GM12878 (cell line): ENCODE data around the gene RAD51B. TPM values are rescaled to one million over a fixed set of nuclear protein-coding genes. Genes with fewer than 3 reads are reported as not detected.

Source experiments
- ATAC-seq: fragments of 200-7000 bp; cut with Tn5 transposase; 3 replicates; pipeline ENCODE4 v1.9.1; 2020; ENCODE audit warnings: mild to moderate bottlenecking, moderate library complexity
- BruUV-seq: library from RNA; stranded (reverse); fragments of 400-500 nt; replicated peaks from 2 replicates; lab custom pipeline; 2021; lab: Mats Ljungman, UMichigan
- CTCF ChIA-PET: fragments of 300-600 bp; sonication (Branson Sonifier 250); formaldehyde crosslinking; extraction: SDS; loops from one replicate; lab custom pipeline; 2021; ENCODE audit warnings: inconsistent platforms; lab: Yijun Ruan, JAX
- POLR2A ChIA-PET: fragments of 350-600 bp; formaldehyde crosslinking; extraction: SDS; loops from one replicate; lab custom pipeline; 2021; ENCODE audit warnings: inconsistent platforms; lab: Charles Lee
- RAD21 ChIA-PET: fragments of 300-600 bp; sonication (Branson Sonifier 250); formaldehyde crosslinking; loops from one replicate; lab custom pipeline; 2023; ENCODE audit warnings: antibody characterized with exemption; ENCODE audit not compliant: unreplicated experiment; lab: Charles Lee
- SMC1A ChIA-PET: fragments of 300-600 bp; sonication (Branson Sonifier 250); formaldehyde crosslinking; loops from one replicate; lab custom pipeline; 2023; ENCODE audit not compliant: unreplicated experiment, uncharacterized antibody; lab: Charles Lee
- DNase-seq: peaks from one replicate; pipeline ENCODE4 v3.0.0-alpha.2; 2011; ENCODE audit warnings: low read depth, low spot score
- FAIRE-seq: peaks from 3 replicates; lab custom pipeline; 2011; peaks lifted over from hg19 to GRCh38; lab: Jason Lieb, UNC
- H2AFZ ChIP-seq: 2 replicates; pipeline ENCODE4 v1.6.0; 2011; ENCODE audit warnings: low read depth, low read length, control low read depth; ENCODE audit not compliant: control insufficient read depth
- H3K27ac ChIP-seq: 2 replicates; pipeline ENCODE4 v1.5.1; 2011; ENCODE audit warnings: control low read depth; ENCODE audit not compliant: control insufficient read depth, insufficient read depth
- H3K27me3 ChIP-seq, 2 experiments: replicated peaks in 1 of 2; 2 replicates each; pipeline versions ENCODE4 v1.6.0 to v1.6.1; 2011; ENCODE audit warnings: low read length in 1 of 2; ENCODE audit not compliant: control insufficient read depth in 2 of 2, insufficient read depth in 2 of 2
- H3K36me3 ChIP-seq, 2 experiments: 2 replicates each; pipeline ENCODE4 v1.5.1; 2011; ENCODE audit warnings: low read length in 1 of 2; ENCODE audit not compliant: control insufficient read depth in 2 of 2, insufficient read depth in 2 of 2
- H3K4me1 ChIP-seq: 2 replicates; pipeline ENCODE4 v1.6.1; 2011; ENCODE audit warnings: mild to moderate bottlenecking, low read length, moderate library complexity, mixed read lengths; ENCODE audit not compliant: control insufficient read depth, insufficient read depth
- H3K4me2 ChIP-seq: 2 replicates; pipeline ENCODE4 v1.6.0; 2011; ENCODE audit warnings: control low read depth; ENCODE audit not compliant: control insufficient read depth, insufficient read depth
- H3K4me3 ChIP-seq: fragments of 200-600 bp; sonication (generic); 2 replicates; pipeline ENCODE4 v1.5.1; 2016
- H3K79me2 ChIP-seq: 2 replicates; pipeline ENCODE4 v1.6.0; 2011; ENCODE audit warnings: low read length; ENCODE audit not compliant: control insufficient read depth, insufficient read depth
- H3K9ac ChIP-seq: 2 replicates; pipeline ENCODE4 v1.8.0; 2011; ENCODE audit warnings: low read length, control low read depth, mixed read lengths; ENCODE audit not compliant: control insufficient read depth, insufficient read depth
- H3K9me3 ChIP-seq: replicated peaks from 3 replicates; pipeline ENCODE4 v1.5.1; 2011; ENCODE audit warnings: mild to moderate bottlenecking, low read length; ENCODE audit not compliant: control insufficient read depth, insufficient read depth
- H4K20me1 ChIP-seq: 2 replicates; pipeline ENCODE4 v1.6.0; 2011; ENCODE audit not compliant: control insufficient read depth, insufficient read depth
- BHLHE40 ChIP-seq, 2 experiments: fragments of 450-650 bp in 1 of 2; IDR thresholded peaks; 2 replicates each; pipeline ENCODE4 v1.6.1; 2011 to 2017; ENCODE audit warnings: low read depth in 2 of 2, borderline replicate concordance in 1 of 2, improper control_type of control experiment in 1 of 2, low read length in 1 of 2, mild to moderate bottlenecking in 1 of 2
- CEBPZ ChIP-seq: fragments of 150-350 bp; IDR thresholded peaks from 2 replicates; pipeline ENCODE4 v1.6.1; 2016; ENCODE audit warnings: low read depth, low read length
- ELK1 ChIP-seq: IDR thresholded peaks from 2 replicates; pipeline ENCODE4 v1.6.1; 2012; ENCODE audit warnings: low read depth, low read length, improper control_type of control experiment
- JUND ChIP-seq: IDR thresholded peaks from 2 replicates; pipeline ENCODE4 v1.6.1; 2012; ENCODE audit warnings: low read depth, mild to moderate bottlenecking, low read length, improper control_type of control experiment, moderate library complexity
- MXI1 ChIP-seq: fragments of 150-350 bp; IDR thresholded peaks from 2 replicates; pipeline ENCODE4 v1.6.1; 2011; ENCODE audit warnings: low read depth, mild to moderate bottlenecking, inconsistent platforms, low read length, improper control_type of control experiment
- NFXL1 ChIP-seq: fragments of 450-650 bp; IDR thresholded peaks from 2 replicates; pipeline ENCODE4 v1.6.1; 2017; ENCODE audit warnings: antibody characterized with exemption, mild to moderate bottlenecking, borderline replicate concordance
- NFYA ChIP-seq: IDR thresholded peaks from 2 replicates; pipeline ENCODE4 v1.6.1; 2011; ENCODE audit warnings: low read depth, mild to moderate bottlenecking, low read length, improper control_type of control experiment, borderline replicate concordance
- PAX8 ChIP-seq: fragments of 450-650 bp; IDR thresholded peaks from 2 replicates; pipeline ENCODE4 v1.6.1; 2017; ENCODE audit warnings: mild to moderate bottlenecking, moderate library complexity
- PML ChIP-seq: IDR thresholded peaks from 2 replicates; pipeline ENCODE4 v1.6.1; 2012; ENCODE audit warnings: low read length, inconsistent platforms
- SIN3A ChIP-seq: IDR thresholded peaks from 2 replicates; pipeline ENCODE4 v1.6.1; 2012; ENCODE audit warnings: low read depth, low read length, improper control_type of control experiment
- YY1 ChIP-seq: IDR thresholded peaks from 2 replicates; pipeline ENCODE4 v1.6.1; 2011; ENCODE audit warnings: low read depth, mild to moderate bottlenecking, low read length
- ZBED1 ChIP-seq: IDR thresholded peaks from 2 replicates; pipeline ENCODE4 v1.6.1; 2016; ENCODE audit warnings: borderline replicate concordance
- ZBTB40 ChIP-seq: fragments of 450-650 bp; IDR thresholded peaks from 2 replicates; pipeline ENCODE4 v1.6.1; 2016; ENCODE audit warnings: mild to moderate bottlenecking, moderate library complexity, borderline replicate concordance
- WGBS: methylation state at CpG from one replicate; pipeline ENCODE4 v1.1.6; 2016; ENCODE audit warnings: low lambda C conversion rate; ENCODE audit not compliant: insufficient replicate concordance, insufficient coverage; ENCODE audit errors: missing lambda C conversion rate; 5-methylcytosine and 5-hydroxymethylcytosine counted together
- in situ Hi-C: fragments of 300-500 bp; cut with MboI; formaldehyde crosslinking; loops from 9 replicates; pipeline ENCODE4 v1.14.3; 2018; ENCODE audit warnings: mixed read lengths
- intact Hi-C: fragments of 100-400 bp; cut with micrococcal nuclease; formaldehyde crosslinking; loops from one replicate; pipeline ENCODE4 v1.14.2; 2022; ENCODE audit not compliant: unreplicated experiment
- polyA plus RNA-seq, 11 experiments: library from polyadenylated mRNA; depleted of rRNA in 4 of 11; unstranded in 6 of 11; stranded (reverse) in 5 of 11; fragments of >200 nt; fragmentation: Nextera tagmentation in 4 of 11; fragmentation: Illumina TruSeq in 1 of 11; extraction: Ambion mirVana in 4 of 11; extraction: Trizol in 1 of 11; gene quantifications; 1 replicate in 1 of 11; 2 replicates in 10 of 11; pipeline versions ENCODE4 v1.2.1 to v1.2.3, GENCODE V29; 2011 to 2016; ENCODE audit warnings: inconsistent platforms in 2 of 11, missing spikeins in 2 of 11, low read depth in 1 of 11
- total RNA-seq, 4 experiments: library from RNA; depleted of rRNA in 3 of 4; stranded (reverse); fragments of >200 nt in 3 of 4; fragmentation: Illumina TruSeq in 1 of 4; extraction: Trizol in 1 of 4; gene quantifications; 2 replicates each; pipeline versions ENCODE4 v1.2.1 to v1.2.3, GENCODE V29; 2013 to 2021

RAD51B gene
- total and polyA plus RNA-seq, 10 of the 15 experiments (the other 5 are each of a cell fraction or from before 2014, with no cell fraction given), result 9.8 to 26.8 (median 21.3) TPM

- ChIA-PET SMC1A (interaction anchor here (0.6 to 1.7 kb wide), 6 partner anchors 9 to 407 kb away, joined by 3 read pairs; no protein-coding TSS in a partner anchor), POLR2A (no interaction called here), CTCF (interaction anchor here (0.8 to 3.9 kb wide), 3 partner anchors 10 to 713 kb away, joined by 3 to 25 read pairs (median 3); no protein-coding TSS in a partner anchor), RAD21 (interaction anchor here (0.8 to 1.0 kb wide), 2 partner anchors 132 to 143 kb away, joined by 3 read pairs; no protein-coding TSS in a partner anchor)
- no peak for FAIRE-seq
- intact Hi-C loops (no loop called here), in situ Hi-C loops (no loop called here)
- WGBS, result 84% methylated on average over 8 of the region's 8 CpGs
- H3K79me2 ChIP-seq, result no peaks in the 10 kb centered on the region
- no peak for DNase-seq
- no peak overlapping the region for H3K4me2 ChIP-seq
- H3K4me3 ChIP-seq, result no peak overlapping the region
- no peak overlapping the region for H3K27ac ChIP-seq
- H3K9me3 ChIP-seq, result no peaks in the 10 kb centered on the region
- no peaks in the 10 kb centered on the region for H3K4me1 ChIP-seq
- no peak for TF ChIP-seq CEBPZ
- no peak for TF ChIP-seq NFXL1
- no peak for TF ChIP-seq PAX8
- TF ChIP-seq MXI1, result no peak
- no peak for TF ChIP-seq ELK1
- no peak for TF ChIP-seq PML
- no peak for TF ChIP-seq ZBED1
- TF ChIP-seq ZBTB40, result no peak
- TF ChIP-seq YY1, result no peak
- no peak for TF ChIP-seq BHLHE40 (IDR thresholded peaks at IDR 0.05; ENCODE audit: borderline replicate concordance in 1 of 2, low read depth in 2 of 2, low read length in 1 of 2)
- TF ChIP-seq NFYA, result no peak
- TF ChIP-seq SIN3A, result no peak
- TF ChIP-seq JUND, result no peak
- no peak overlapping the region for H3K9ac ChIP-seq
- ATAC-seq, result no peak
- H4K20me1 ChIP-seq, result no peaks in the 10 kb centered on the region
- no TSS peak for BruUV-seq
- H3K36me3 ChIP-seq, result no peaks in the 10 kb centered on the region
- H2AFZ ChIP-seq, result no peak overlapping the region
- no peaks in the 10 kb centered on the region for H3K27me3 ChIP-seq
These were observed 836.9 kb downstream of the RAD51B start for GRCh38 chr14:68656452-68656851.
